ENCODE results near the gene DENND6B.

DENND6B gene

DNA sequence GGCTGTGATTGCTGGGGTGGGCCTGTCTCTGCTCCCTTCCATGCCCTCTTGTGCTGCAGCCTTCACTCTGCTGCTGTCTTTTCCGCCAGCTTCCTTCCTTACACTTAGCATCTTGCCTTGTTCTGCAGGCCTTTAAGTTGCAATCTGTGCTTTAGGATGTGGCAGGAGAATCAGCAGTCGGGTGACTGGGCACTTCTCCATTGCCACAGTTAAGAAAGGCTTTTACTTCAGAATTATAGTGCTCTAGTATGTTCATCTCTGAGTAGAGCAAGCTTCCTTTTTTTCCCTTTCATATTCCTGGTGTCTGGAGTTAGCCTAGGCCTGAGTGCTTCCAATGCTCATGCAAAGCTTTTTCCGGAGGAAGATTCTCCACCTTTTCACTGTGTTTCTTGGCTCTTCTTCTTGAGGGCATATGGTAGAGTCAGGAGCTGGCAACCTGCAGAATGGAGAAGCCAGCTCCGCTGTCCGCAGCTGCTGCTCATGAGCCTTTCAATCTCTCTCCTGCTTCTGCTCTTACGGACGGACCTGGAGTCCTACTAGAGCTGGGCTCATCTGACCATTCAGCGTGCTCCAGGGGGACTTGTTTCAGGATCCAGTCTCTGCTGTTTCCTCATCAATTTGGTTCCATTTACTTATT, 36.5 kb upstream of the DENND6B start:
- no peaks in the 10 kb centered on the region for H3K36me3 ChIP-seq (ENCODE audit: control insufficient read depth, insufficient read depth, low read length)
- H3K27me3 ChIP-seq (ENCODE audit: insufficient read depth, low read length, poor library complexity) = no peaks in the 10 kb centered on the region
- no peak overlapping the region for H2BK15ac ChIP-seq (replicated peaks; ENCODE audit: low read depth)
- H3K4ac ChIP-seq (ENCODE audit: low read depth, low read length) = no peak overlapping the region
- H2BK120ac ChIP-seq (ENCODE audit: low read depth, low read length) = no peak overlapping the region
- H3K27ac ChIP-seq (ENCODE audit: low read depth, low read length) = no peak overlapping the region
- H4K8ac ChIP-seq (ENCODE audit: low read depth, low read length) = no peak overlapping the region
- no peak overlapping the region for H3K23ac ChIP-seq (ENCODE audit: low read length)
- H3K79me2 ChIP-seq (ENCODE audit: control insufficient read depth, insufficient read depth, low read length) = peaks cover 42% of the 10 kb centered on the region
- no peak overlapping the region for H4K5ac ChIP-seq (ENCODE audit: low read length)
- no peak overlapping the region for H3K9ac ChIP-seq (ENCODE audit: low read length)
- H2BK5ac ChIP-seq (ENCODE audit: low read length) = no peak overlapping the region
- H3K79me1 ChIP-seq (ENCODE audit: low read length) = peaks cover 35% of the 10 kb centered on the region
- no peak overlapping the region for H2AK5ac ChIP-seq (ENCODE audit: low read length)
- WGBS (ENCODE audit: extremely low coverage, insufficient coverage, low lambda C conversion rate) = no CpG with 5 or more reads among the region's 8 CpGs
- DNase-seq = no peak
- H3K56ac ChIP-seq (ENCODE audit: low read length) = no peak overlapping the region
- no peak overlapping the region for H3K4me3 ChIP-seq (ENCODE audit: low read length)
- no peak overlapping the region for H3K18ac ChIP-seq (ENCODE audit: low read length)
- H3K4me1 ChIP-seq (ENCODE audit: control insufficient read depth, low read depth, low read length) = no peaks in the 10 kb centered on the region
- H3K4me2 ChIP-seq (ENCODE audit: low read length) = no peak overlapping the region

DNA sequence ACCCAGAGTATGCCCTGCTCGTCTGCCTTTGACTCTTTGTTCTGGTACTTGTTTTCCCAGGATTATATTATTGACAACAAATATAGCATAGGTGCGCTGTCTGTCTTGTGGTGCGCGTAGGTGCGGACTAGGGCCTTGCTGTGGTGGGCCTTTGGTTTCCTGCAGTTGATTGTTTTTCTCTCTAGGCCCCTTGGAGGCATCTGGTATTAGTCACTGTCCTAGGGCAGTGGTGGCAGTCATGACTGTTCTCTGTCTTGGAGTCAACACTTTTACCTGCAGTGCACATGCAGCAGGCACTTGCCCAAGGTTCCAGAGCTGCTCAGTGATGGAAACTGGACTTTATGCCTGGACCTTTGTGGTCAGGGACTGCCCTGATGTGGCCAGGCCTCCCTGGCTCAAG, 34.9 kb upstream of the DENND6B start:
- Histone ChIP-seq H4K5ac (ENCODE audit: low read length) (no peak overlapping the region), H2BK5ac (ENCODE audit: low read length) (no peak overlapping the region), H3K4me1 (ENCODE audit: control insufficient read depth, low read depth, low read length) (no peaks in the 10 kb centered on the region), H3K4ac (ENCODE audit: low read depth, low read length) (no peak overlapping the region), H2BK15ac (replicated peaks; ENCODE audit: low read depth) (no peak overlapping the region), H3K79me1 (ENCODE audit: low read length) (peaks cover 30% of the 10 kb centered on the region), H3K18ac (ENCODE audit: low read length) (no peak overlapping the region), H3K56ac (ENCODE audit: low read length) (no peak overlapping the region), H3K27ac (ENCODE audit: low read depth, low read length) (no peak overlapping the region), H2BK120ac (ENCODE audit: low read depth, low read length) (no peak overlapping the region), H3K23ac (ENCODE audit: low read length) (no peak overlapping the region), H3K79me2 (ENCODE audit: control insufficient read depth, insufficient read depth, low read length) (peaks cover 38% of the 10 kb centered on the region), H2AK5ac (ENCODE audit: low read length) (no peak overlapping the region), H3K9ac (ENCODE audit: low read length) (no peak overlapping the region), H3K4me2 (ENCODE audit: low read length) (no peak overlapping the region), H3K4me3 (ENCODE audit: low read length) (no peak overlapping the region), H3K27me3 (ENCODE audit: insufficient read depth, low read length, poor library complexity) (no peaks in the 10 kb centered on the region), H4K8ac (ENCODE audit: low read depth, low read length) (no peak overlapping the region), H3K36me3 (ENCODE audit: control insufficient read depth, insufficient read depth, low read length) (no peaks in the 10 kb centered on the region)
- WGBS (ENCODE audit: extremely low coverage, insufficient coverage, low lambda C conversion rate) = no CpG with 5 or more reads among the region's 5 CpGs
- no peak for DNase-seq

DNA sequence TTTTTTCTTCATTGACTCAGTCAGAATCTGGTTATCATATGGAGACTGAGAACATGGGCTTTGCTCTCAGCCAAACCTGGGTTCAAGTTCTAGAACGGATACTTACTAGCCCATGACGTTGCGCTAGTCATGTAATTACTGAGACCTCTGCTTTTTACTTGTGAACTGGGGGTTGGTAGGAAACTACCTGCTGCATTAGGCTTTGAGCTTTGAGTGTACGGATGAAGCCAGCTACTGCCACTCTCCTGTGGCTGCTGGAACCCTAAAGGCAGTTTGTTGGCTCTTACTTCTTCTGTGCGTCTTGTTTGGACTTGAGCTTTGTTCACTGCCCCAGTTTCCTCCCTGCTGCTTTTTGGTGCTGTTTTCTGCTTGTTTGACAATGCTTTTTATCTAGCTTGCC, 34.4 kb upstream of the DENND6B start:
- Histone ChIP-seq H3K56ac (ENCODE audit: low read length) (no peak overlapping the region), H3K36me3 (ENCODE audit: control insufficient read depth, insufficient read depth, low read length) (no peaks in the 10 kb centered on the region), H2BK5ac (ENCODE audit: low read length) (no peak overlapping the region), H3K9ac (ENCODE audit: low read length) (no peak overlapping the region), H2BK120ac (ENCODE audit: low read depth, low read length) (no peak overlapping the region), H3K79me2 (ENCODE audit: control insufficient read depth, insufficient read depth, low read length) (peaks cover 36% of the 10 kb centered on the region), H3K18ac (ENCODE audit: low read length) (no peak overlapping the region), H3K4me3 (ENCODE audit: low read length) (no peak overlapping the region), H2AK5ac (ENCODE audit: low read length) (no peak overlapping the region), H3K27me3 (ENCODE audit: insufficient read depth, low read length, poor library complexity) (no peaks in the 10 kb centered on the region), H4K5ac (ENCODE audit: low read length) (no peak overlapping the region), H3K4ac (ENCODE audit: low read depth, low read length) (no peak overlapping the region), H3K23ac (ENCODE audit: low read length) (no peak overlapping the region), H4K8ac (ENCODE audit: low read depth, low read length) (no peak overlapping the region), H3K27ac (ENCODE audit: low read depth, low read length) (no peak overlapping the region), H3K4me2 (ENCODE audit: low read length) (no peak overlapping the region), H3K4me1 (ENCODE audit: control insufficient read depth, low read depth, low read length) (no peaks in the 10 kb centered on the region), H3K79me1 (ENCODE audit: low read length) (peaks cover 28% of the 10 kb centered on the region), H2BK15ac (replicated peaks; ENCODE audit: low read depth) (no peak overlapping the region)
- WGBS (ENCODE audit: extremely low coverage, insufficient coverage, low lambda C conversion rate) = no CpG with 5 or more reads among the region's 5 CpGs
- DNase-seq = no peak

DNA sequence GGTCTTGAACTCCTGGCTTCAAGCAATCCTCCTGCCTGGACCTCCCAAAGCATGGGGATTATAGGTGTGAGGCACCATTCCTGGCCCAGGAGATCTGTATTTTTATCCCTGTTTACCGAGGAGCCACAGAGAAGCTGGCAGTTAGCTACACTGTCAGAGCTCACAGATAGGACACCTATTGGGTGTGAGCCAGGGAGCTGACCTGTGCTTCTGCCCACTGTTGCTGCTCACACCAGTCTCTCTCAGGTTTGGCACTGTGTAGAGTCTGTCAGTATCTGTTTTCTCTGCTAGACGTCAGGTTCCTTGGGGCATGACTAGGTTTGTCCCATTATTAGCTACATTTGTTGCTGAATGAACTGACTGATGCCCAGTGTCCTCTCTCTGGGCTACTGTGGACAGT, 33.8 kb upstream of the DENND6B start:
- no CpG with 5 or more reads among the region's 2 CpGs for WGBS (ENCODE audit: extremely low coverage, insufficient coverage, low lambda C conversion rate)
- H3K4ac ChIP-seq (ENCODE audit: low read depth, low read length) = no peak overlapping the region
- no peak overlapping the region for H3K23ac ChIP-seq (ENCODE audit: low read length)
- no peak overlapping the region for H3K27ac ChIP-seq (ENCODE audit: low read depth, low read length)
- no peak overlapping the region for H2BK120ac ChIP-seq (ENCODE audit: low read depth, low read length)
- no peak overlapping the region for H3K9ac ChIP-seq (ENCODE audit: low read length)
- H3K56ac ChIP-seq (ENCODE audit: low read length) = no peak overlapping the region
- H4K8ac ChIP-seq (ENCODE audit: low read depth, low read length) = no peak overlapping the region
- H2BK5ac ChIP-seq (ENCODE audit: low read length) = no peak overlapping the region
- no peaks in the 10 kb centered on the region for H3K27me3 ChIP-seq (ENCODE audit: insufficient read depth, low read length, poor library complexity)
- no peak overlapping the region for H4K5ac ChIP-seq (ENCODE audit: low read length)
- H3K4me3 ChIP-seq (ENCODE audit: low read length) = no peak overlapping the region
- peaks cover 34% of the 10 kb centered on the region for H3K79me2 ChIP-seq (ENCODE audit: control insufficient read depth, insufficient read depth, low read length)
- no peak for DNase-seq
- no peak overlapping the region for H2AK5ac ChIP-seq (ENCODE audit: low read length)
- no peaks in the 10 kb centered on the region for H3K36me3 ChIP-seq (ENCODE audit: control insufficient read depth, insufficient read depth, low read length)
- H3K4me1 ChIP-seq (ENCODE audit: control insufficient read depth, low read depth, low read length) = no peaks in the 10 kb centered on the region
- H2BK15ac ChIP-seq (replicated peaks; ENCODE audit: low read depth) = no peak overlapping the region
- H3K4me2 ChIP-seq (ENCODE audit: low read length) = no peak overlapping the region
- H3K18ac ChIP-seq (ENCODE audit: low read length) = no peak overlapping the region
- peaks cover 28% of the 10 kb centered on the region for H3K79me1 ChIP-seq (ENCODE audit: low read length)

DNA sequence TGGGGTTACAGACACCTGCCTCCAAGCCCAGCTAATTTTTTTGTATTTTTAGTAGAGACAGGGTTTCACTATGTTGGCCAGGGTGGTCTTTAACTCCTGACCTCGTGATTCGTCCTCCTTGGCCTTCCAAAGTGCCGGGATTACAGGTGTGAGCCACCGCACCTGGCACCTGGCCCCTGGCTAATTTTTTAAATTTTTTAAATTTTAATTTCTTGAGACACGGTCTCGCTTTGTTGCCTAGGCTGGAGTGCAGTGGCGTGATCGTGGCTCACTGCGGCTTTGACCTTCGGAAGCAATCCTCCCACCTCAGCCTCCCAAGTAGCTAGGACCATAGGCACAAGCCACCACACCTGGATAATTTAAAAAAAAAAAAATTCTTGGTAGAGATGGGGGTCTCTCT, 30.9 kb upstream of the DENND6B start:
- no peak for DNase-seq
- Histone ChIP-seq H3K9ac (ENCODE audit: low read length) (no peak overlapping the region), H4K8ac (ENCODE audit: low read depth, low read length) (no peak overlapping the region), H2BK15ac (replicated peaks; ENCODE audit: low read depth) (no peak overlapping the region), H3K56ac (ENCODE audit: low read length) (no peak overlapping the region), H3K18ac (ENCODE audit: low read length) (no peak overlapping the region), H3K27me3 (ENCODE audit: insufficient read depth, low read length, poor library complexity) (no peaks in the 10 kb centered on the region), H4K5ac (ENCODE audit: low read length) (no peak overlapping the region), H2AK5ac (ENCODE audit: low read length) (no peak overlapping the region), H3K4ac (ENCODE audit: low read depth, low read length) (no peak overlapping the region), H2BK5ac (ENCODE audit: low read length) (no peak overlapping the region), H2BK120ac (ENCODE audit: low read depth, low read length) (no peak overlapping the region), H3K4me1 (ENCODE audit: control insufficient read depth, low read depth, low read length) (no peaks in the 10 kb centered on the region), H3K79me1 (ENCODE audit: low read length) (peaks cover 20% of the 10 kb centered on the region), H3K4me2 (ENCODE audit: low read length) (no peak overlapping the region), H3K23ac (ENCODE audit: low read length) (no peak overlapping the region), H3K27ac (ENCODE audit: low read depth, low read length) (no peak overlapping the region), H3K4me3 (ENCODE audit: low read length) (no peak overlapping the region), H3K79me2 (ENCODE audit: control insufficient read depth, insufficient read depth, low read length) (peaks cover 26% of the 10 kb centered on the region), H3K36me3 (ENCODE audit: control insufficient read depth, insufficient read depth, low read length) (no peaks in the 10 kb centered on the region)
- no CpG with 5 or more reads among the region's 10 CpGs for WGBS (ENCODE audit: extremely low coverage, insufficient coverage, low lambda C conversion rate)

DNA sequence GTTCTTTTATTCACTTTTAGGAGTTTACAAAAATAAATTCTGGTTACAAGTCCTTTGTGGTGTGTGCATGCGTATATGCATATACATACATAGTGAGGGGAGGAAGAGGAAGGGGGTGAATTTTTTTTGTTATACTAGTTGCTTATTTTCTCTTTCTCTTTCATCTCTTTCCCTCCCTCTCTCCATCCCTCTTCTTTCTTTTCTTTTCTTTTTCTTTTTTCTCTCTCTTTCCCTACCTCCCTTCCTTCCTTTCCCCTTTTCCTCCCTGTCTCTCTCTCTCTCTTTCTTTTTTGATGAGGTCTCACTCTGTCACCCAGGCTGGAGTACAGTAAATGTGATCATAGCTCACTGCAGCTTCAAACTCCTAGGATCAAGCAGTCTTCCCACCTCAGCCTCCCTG, 30.4 kb upstream of the DENND6B start:
- Histone ChIP-seq H3K4ac (ENCODE audit: low read depth, low read length) (no peak overlapping the region), H3K79me1 (ENCODE audit: low read length) (peaks cover 15% of the 10 kb centered on the region), H2BK5ac (ENCODE audit: low read length) (no peak overlapping the region), H3K36me3 (ENCODE audit: control insufficient read depth, insufficient read depth, low read length) (no peaks in the 10 kb centered on the region), H2BK120ac (ENCODE audit: low read depth, low read length) (no peak overlapping the region), H3K27ac (ENCODE audit: low read depth, low read length) (no peak overlapping the region), H2AK5ac (ENCODE audit: low read length) (no peak overlapping the region), H4K5ac (ENCODE audit: low read length) (no peak overlapping the region), H3K79me2 (ENCODE audit: control insufficient read depth, insufficient read depth, low read length) (peaks cover 20% of the 10 kb centered on the region), H3K18ac (ENCODE audit: low read length) (no peak overlapping the region), H3K27me3 (ENCODE audit: insufficient read depth, low read length, poor library complexity) (no peaks in the 10 kb centered on the region), H3K23ac (ENCODE audit: low read length) (no peak overlapping the region), H4K8ac (ENCODE audit: low read depth, low read length) (no peak overlapping the region), H3K4me2 (ENCODE audit: low read length) (no peak overlapping the region), H3K9ac (ENCODE audit: low read length) (no peak overlapping the region), H2BK15ac (replicated peaks; ENCODE audit: low read depth) (no peak overlapping the region), H3K4me1 (ENCODE audit: control insufficient read depth, low read depth, low read length) (no peaks in the 10 kb centered on the region), H3K56ac (ENCODE audit: low read length) (no peak overlapping the region), H3K4me3 (ENCODE audit: low read length) (no peak overlapping the region)
- no peak for DNase-seq
- WGBS (ENCODE audit: extremely low coverage, insufficient coverage, low lambda C conversion rate) = no CpG with 5 or more reads among the region's 1 CpG
